Activated naive CD4-positive, alpha-beta T cell treated with anti-CD3 and anti-CD28 coated beads, Interleukin-2, amount 10 ng/mL, durations not matched to agents 7 days and 5 days (primary cell): ENCODE measurements around the gene CPM.

ENCODE experiments used
- CTCF ChIA-PET: fragments of 350-600 bp; sonication (Branson Sonifier 250); formaldehyde crosslinking; loops from one replicate; lab custom pipeline; 2021; ENCODE audit warnings: antibody characterized with exemption; lab: Charles Lee
- DNase-seq: peaks from one replicate; pipeline ENCODE4 v3.0.0-alpha.2; 2020
- H3K27ac Mint-ChIP-seq: one replicate; pipeline ENCODE4 v1.8.0; 2021; ENCODE audit warnings: mild to moderate bottlenecking, moderate library complexity, mixed read lengths
- H3K27me3 Mint-ChIP-seq: one replicate; pipeline ENCODE4 v1.8.0; 2021; ENCODE audit warnings: mild to moderate bottlenecking, mixed read lengths
- H3K36me3 Mint-ChIP-seq: one replicate; pipeline ENCODE4 v1.8.0; 2021; ENCODE audit warnings: mixed read lengths
- H3K4me1 Mint-ChIP-seq: one replicate; pipeline ENCODE4 v1.8.0; 2021; ENCODE audit warnings: mixed read lengths
- H3K4me3 Mint-ChIP-seq: one replicate; pipeline ENCODE4 v1.8.0; 2021; ENCODE audit warnings: mild to moderate bottlenecking, moderate library complexity, mixed read lengths
- H3K9me3 Mint-ChIP-seq: one replicate; pipeline ENCODE4 v1.8.0; 2021; ENCODE audit warnings: mixed read lengths

Gene CPM

GRCh38 chr12:68839183-68840147 lies 93.5 kb downstream of the CPM start:
- no peak for DNase-seq
- Mint-ChIP-seq H3K9me3 (no peaks in the 10 kb centered on the region), H3K4me3 (no peak overlapping the region), H3K27ac (no peak overlapping the region), H3K4me1 (peaks cover 4% of the 10 kb centered on the region), H3K27me3 (no peaks in the 10 kb centered on the region), H3K36me3 (peaks cover 63% of the 10 kb centered on the region)
- CTCF ChIA-PET, result interaction anchor here (1.1 kb wide), 1 partner anchor 9 kb away, joined by 4 read pairs; no protein-coding TSS in a partner anchor

- no peak for DNase-seq
- CTCF ChIA-PET, result interaction anchor here (1.6 kb wide), 1 partner anchor 29 kb away, joined by 4 read pairs; no protein-coding TSS in a partner anchor
- no peaks in the 10 kb centered on the region for H3K27me3 Mint-ChIP-seq
- H3K27ac Mint-ChIP-seq, result no peak overlapping the region
- H3K9me3 Mint-ChIP-seq, result no peaks in the 10 kb centered on the region
- no peak overlapping the region for H3K4me3 Mint-ChIP-seq
- H3K36me3 Mint-ChIP-seq, result peaks cover 58% of the 10 kb centered on the region
- peaks cover 4% of the 10 kb centered on the region for H3K4me1 Mint-ChIP-seq
Observed at GRCh38 chr12:68838046-68838886, 94.7 kb downstream of the CPM start.

- H3K27me3 Mint-ChIP-seq, result no peaks in the 10 kb centered on the region
- CTCF ChIA-PET, result interaction anchor here (1.6 kb wide), 1 partner anchor 28 kb away, joined by 4 read pairs; no protein-coding TSS in a partner anchor
- H3K27ac Mint-ChIP-seq, result no peak overlapping the region
- H3K4me3 Mint-ChIP-seq, result no peak overlapping the region
- peaks cover 55% of the 10 kb centered on the region for H3K36me3 Mint-ChIP-seq
- no peak for DNase-seq
- no peaks in the 10 kb centered on the region for H3K9me3 Mint-ChIP-seq
- H3K4me1 Mint-ChIP-seq, result peaks cover 4% of the 10 kb centered on the region
Observed at GRCh38 chr12:68837215-68837614, 95.8 kb downstream of the CPM start.

GRCh38 chr12:68835333-68835908 lies 97.5 kb downstream of the CPM start:
- H3K9me3 Mint-ChIP-seq, result no peaks in the 10 kb centered on the region
- no peaks in the 10 kb centered on the region for H3K27me3 Mint-ChIP-seq
- no peak overlapping the region for H3K4me3 Mint-ChIP-seq
- H3K4me1 Mint-ChIP-seq, result no peaks in the 10 kb centered on the region
- CTCF ChIA-PET, result no interaction called here
- no peak for DNase-seq
- peak overlapping the region; percentile 52 for H3K27ac Mint-ChIP-seq
- H3K36me3 Mint-ChIP-seq, result peaks cover 49% of the 10 kb centered on the region

- Mint-ChIP-seq H3K27me3 (no peaks in the 10 kb centered on the region), H3K4me1 (peaks cover 5% of the 10 kb centered on the region), H3K9me3 (no peaks in the 10 kb centered on the region), H3K27ac (no peak overlapping the region), H3K36me3 (peaks cover 51% of the 10 kb centered on the region), H3K4me3 (no peak overlapping the region)
- CTCF ChIA-PET, result interaction anchor here (1.2 kb wide), 1 partner anchor 21 kb away, joined by 4 read pairs; no protein-coding TSS in a partner anchor
- no peak for DNase-seq
Observed at GRCh38 chr12:68833508-68833907, 99.5 kb downstream of the CPM start.

- DNase-seq, result no peak
- H3K9me3 Mint-ChIP-seq, result no peaks in the 10 kb centered on the region
- no peaks in the 10 kb centered on the region for H3K27me3 Mint-ChIP-seq
- H3K4me1 Mint-ChIP-seq, result peaks cover 5% of the 10 kb centered on the region
- CTCF ChIA-PET, result interaction anchor here (3.3 kb wide), 1 partner anchor 17 kb away, joined by 33 read pairs; no protein-coding TSS in a partner anchor
- H3K36me3 Mint-ChIP-seq, result peaks cover 46% of the 10 kb centered on the region
- H3K4me3 Mint-ChIP-seq, result no peak overlapping the region
- no peak overlapping the region for H3K27ac Mint-ChIP-seq
Observed at GRCh38 chr12:68832504-68832867, 100.5 kb downstream of the CPM start.

- Mint-ChIP-seq H3K4me3 (no peak overlapping the region), H3K27me3 (no peaks in the 10 kb centered on the region), H3K36me3 (peaks cover 47% of the 10 kb centered on the region), H3K27ac (no peak overlapping the region), H3K4me1 (peaks cover 9% of the 10 kb centered on the region), H3K9me3 (no peaks in the 10 kb centered on the region)
- DNase-seq, result no peak
- CTCF ChIA-PET, result interaction anchor here (1.5 to 3.3 kb wide), 2 partner anchors 10 to 17 kb away, joined by 3 to 33 read pairs; no protein-coding TSS in a partner anchor
Observed at GRCh38 chr12:68831751-68832503, 101.0 kb downstream of the CPM start.

- H3K9me3 Mint-ChIP-seq, result no peaks in the 10 kb centered on the region
- no peaks in the 10 kb centered on the region for H3K27me3 Mint-ChIP-seq
- peaks cover 9% of the 10 kb centered on the region for H3K4me1 Mint-ChIP-seq
- no peak for DNase-seq
- CTCF ChIA-PET, result interaction anchor here (1.0 to 3.3 kb wide), 3 partner anchors 10 to 239 kb away, joined by 3 to 33 read pairs (median 3); no protein-coding TSS in a partner anchor
- no peak overlapping the region for H3K4me3 Mint-ChIP-seq
- peaks cover 43% of the 10 kb centered on the region for H3K36me3 Mint-ChIP-seq
- H3K27ac Mint-ChIP-seq, result no peak overlapping the region
Observed at GRCh38 chr12:68831272-68831671, 101.7 kb downstream of the CPM start.

- Mint-ChIP-seq H3K4me3 (no peak overlapping the region), H3K27me3 (no peaks in the 10 kb centered on the region), H3K36me3 (peaks cover 53% of the 10 kb centered on the region), H3K27ac (no peak overlapping the region), H3K9me3 (no peaks in the 10 kb centered on the region), H3K4me1 (peaks cover 9% of the 10 kb centered on the region)
- DNase-seq, result no peak
- CTCF ChIA-PET, result interaction anchor here (1.0 to 1.4 kb wide), 3 partner anchors 9 to 21 kb away, joined by 3 to 7 read pairs (median 3); partner anchors contain the start of gene MDM2
Observed at GRCh38 chr12:68828672-68829068, 104.3 kb downstream of the CPM start.

GRCh38 chr12:68827895-68828671 lies 104.9 kb downstream of the CPM start:
- Mint-ChIP-seq H3K4me1 (peaks cover 12% of the 10 kb centered on the region), H3K27me3 (no peaks in the 10 kb centered on the region), H3K4me3 (no peak overlapping the region), H3K27ac (no peak overlapping the region), H3K36me3 (peaks cover 58% of the 10 kb centered on the region), H3K9me3 (no peaks in the 10 kb centered on the region)
- no peak for DNase-seq
- CTCF ChIA-PET, result interaction anchor here (0.9 to 1.4 kb wide), 4 partner anchors 8 to 20 kb away, joined by 3 to 7 read pairs (median 4); partner anchors contain the start of gene MDM2

- no peak overlapping the region for H3K27ac Mint-ChIP-seq
- H3K4me1 Mint-ChIP-seq, result peaks cover 23% of the 10 kb centered on the region
- H3K27me3 Mint-ChIP-seq, result no peaks in the 10 kb centered on the region
- CTCF ChIA-PET, result interaction anchor here (0.7 kb wide), 1 partner anchor 73 kb away, joined by 3 read pairs; no protein-coding TSS in a partner anchor
- no peak overlapping the region for H3K4me3 Mint-ChIP-seq
- H3K9me3 Mint-ChIP-seq, result no peaks in the 10 kb centered on the region
- H3K36me3 Mint-ChIP-seq, result peaks cover 58% of the 10 kb centered on the region
- no peak for DNase-seq
Observed at GRCh38 chr12:68825569-68826217, 107.3 kb downstream of the CPM start.
